GM19023 (cell line): ENCODE results near the gene BST2.

Experiments used
- ATAC-seq: cut with Tn5 transposase; IDR thresholded peaks from one replicate; pipeline ENCODE4 v1.9.1; 2021; ENCODE audit warnings: mild to moderate bottlenecking, moderate library complexity; ENCODE audit not compliant: unreplicated experiment

BST2 gene, protein sequence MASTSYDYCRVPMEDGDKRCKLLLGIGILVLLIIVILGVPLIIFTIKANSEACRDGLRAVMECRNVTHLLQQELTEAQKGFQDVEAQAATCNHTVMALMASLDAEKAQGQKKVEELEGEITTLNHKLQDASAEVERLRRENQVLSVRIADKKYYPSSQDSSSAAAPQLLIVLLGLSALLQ

DNA sequence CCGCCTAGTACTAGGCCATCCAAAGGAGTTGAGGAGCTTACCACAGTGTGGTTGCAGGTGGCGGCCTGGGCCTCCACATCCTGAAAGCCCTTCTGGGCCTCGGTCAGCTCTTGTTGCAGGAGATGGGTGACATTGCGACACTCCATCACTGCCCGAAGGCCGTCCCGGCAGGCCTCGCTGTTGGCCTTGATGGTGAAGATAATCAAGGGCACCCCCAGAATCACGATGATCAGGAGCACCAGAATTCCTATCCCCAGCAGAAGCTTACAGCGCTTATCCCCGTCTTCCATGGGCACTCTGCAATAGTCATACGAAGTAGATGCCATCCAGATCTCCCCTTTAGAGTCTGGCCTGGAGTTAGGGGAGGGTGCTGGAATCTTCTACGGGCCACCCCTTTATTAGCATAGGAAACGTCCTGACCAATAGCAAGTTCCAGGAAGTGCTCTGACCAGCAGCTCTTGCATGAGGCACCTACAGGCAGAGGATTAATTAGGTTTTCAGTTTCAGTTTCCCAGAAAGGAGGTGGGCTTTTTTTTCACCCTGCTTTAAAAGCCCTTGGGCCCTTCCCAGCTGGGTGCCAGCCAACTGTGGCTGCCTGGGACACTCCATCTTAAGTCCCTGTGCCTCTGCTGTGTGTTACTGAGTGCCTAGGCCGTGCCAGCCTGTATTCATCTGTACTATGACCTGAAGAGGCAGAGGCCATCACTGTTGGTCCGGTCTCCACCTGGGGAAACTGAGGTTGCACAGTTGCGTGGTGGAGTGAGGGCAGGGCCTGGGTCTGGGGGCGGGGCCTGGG, at the start of gene BST2:
BST2 (minus strand) TSS at position 381 of the 796 bp plus-strand sequence; CDS start at position 326, 55 bp downstream.
- peak; percentile 88 for ATAC-seq

DNA sequence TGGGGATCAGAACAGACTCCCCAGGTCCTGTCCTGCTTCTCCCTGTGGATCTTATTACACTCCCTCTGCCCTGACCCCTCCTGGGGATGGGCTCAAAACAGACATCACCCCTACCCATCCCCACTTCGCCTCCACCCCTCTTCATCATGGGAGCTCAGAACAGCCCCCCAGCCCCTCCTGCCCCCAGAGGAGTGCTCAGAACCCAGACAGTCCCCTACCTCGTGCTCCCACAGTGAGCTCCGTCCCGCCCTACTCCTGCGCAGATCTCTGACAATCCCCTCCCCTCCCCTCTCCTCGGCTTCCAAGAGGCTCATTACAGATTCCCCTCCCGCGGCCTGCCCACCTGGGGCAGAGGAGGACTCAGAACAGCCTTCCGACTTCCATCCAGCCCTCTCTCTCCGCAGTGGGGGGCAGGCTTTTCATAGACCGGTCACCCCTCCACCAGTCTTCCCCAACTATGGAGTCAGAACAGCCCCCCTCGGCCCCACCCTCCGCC, 49.2 kb upstream of the BST2 start:
- ATAC-seq: no peak

DNA sequence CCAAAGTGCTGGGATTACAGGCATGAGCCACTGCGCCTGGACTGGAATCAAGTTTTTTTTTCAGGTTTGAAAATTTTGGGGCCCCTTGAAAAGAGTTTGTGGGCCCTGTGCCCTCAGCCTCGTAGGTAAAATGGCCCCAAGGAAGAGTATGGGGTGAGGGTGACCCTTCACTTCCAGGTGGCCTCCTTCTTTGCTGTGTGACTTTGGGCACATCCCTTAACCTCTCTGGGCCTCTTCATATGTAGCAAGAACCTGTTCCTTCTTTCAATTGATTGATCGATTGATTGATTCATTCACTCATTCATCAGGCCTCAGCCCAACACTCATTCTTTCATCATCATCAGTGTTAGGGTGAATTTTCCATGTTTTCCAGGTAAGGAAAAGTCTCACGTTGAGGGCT, 46.4 kb upstream of the BST2 start:
- ATAC-seq: no peak

DNA sequence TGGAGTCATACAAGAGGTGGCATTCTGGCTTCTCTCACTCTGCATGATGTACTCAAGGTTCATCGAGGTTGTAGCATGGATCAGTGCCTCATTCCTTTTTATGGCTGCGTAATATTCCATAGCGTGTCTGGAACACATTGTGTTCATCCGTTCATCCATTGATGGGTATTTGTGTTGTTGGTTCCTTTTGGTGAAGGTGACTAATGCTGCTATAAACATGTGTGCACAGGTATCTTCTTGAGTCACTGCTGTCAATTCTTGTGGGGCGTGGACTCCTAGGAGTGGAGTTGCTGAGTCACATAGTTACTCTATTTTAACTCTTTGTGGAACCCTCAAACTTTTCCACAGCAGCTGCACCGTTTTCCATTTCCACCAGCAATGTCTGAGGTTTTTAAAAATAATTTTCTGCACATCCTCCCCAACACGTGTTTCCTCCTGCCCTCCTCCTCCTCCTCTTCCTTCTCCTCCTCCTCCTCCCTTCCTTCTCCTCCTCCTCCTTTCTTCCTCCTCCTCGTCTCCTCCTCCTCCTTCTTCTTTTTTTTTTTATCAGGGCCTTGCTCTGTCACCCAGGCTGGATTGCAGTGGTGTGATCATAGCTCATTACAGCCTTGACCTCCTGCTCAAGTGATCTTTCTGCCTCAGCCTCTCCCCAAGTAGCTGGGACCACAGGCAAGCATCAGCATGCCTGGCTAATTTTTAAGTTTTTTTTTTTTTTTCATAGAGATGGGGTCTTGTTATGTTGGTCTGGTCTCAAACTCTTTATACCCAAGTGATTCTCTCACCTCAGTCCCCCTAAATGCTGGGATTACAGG, 45.0 kb upstream of the BST2 start:
- no peak for ATAC-seq

DNA sequence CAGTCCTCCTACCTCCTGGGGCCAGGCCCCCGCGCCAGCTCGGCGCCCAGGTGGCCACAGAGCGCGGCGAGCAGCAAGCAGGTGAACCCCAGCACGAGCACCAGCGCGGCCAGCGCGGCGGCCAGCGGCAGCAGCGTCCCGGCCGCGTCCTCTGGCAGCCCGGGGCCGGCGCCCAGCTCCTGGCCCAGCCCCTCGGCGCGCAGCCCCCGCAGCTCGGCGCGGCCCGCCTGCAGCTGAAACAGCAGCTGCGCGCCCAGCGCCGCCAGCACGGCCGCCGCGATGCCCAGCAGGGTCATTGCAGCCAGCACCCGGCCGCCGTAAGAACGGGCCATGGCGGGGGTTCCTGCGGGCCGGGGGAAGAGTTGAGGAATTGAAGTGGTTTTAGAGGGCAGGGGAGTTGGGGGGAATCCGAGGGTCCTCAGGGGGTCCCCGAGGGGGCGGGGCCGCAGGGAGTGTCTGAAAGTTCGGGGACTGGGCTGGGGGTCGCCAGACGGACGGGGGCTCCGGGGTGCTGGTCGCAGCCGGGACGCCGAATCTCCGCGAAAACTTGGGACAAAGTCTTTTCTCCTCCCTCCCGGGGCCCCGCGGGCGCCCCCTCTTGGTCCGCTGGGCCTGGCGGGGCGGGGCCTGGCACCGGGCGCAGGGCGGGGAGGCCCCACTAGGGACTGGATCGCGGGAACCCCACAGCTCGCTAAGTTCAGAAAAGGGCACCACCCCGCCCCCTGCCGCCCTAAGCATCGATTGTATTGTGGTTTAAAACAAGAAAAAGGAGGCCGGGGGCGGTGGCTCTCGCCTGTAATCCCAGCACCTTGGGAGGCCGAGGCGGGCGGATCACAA, 42.9 kb upstream of the BST2 start, which contains the start of gene TMEM221:
TMEM221 (minus strand) TSS at position 538 of the 837 bp plus-strand sequence; CDS start at position 332, 206 bp downstream.
- ATAC-seq: no peak

DNA sequence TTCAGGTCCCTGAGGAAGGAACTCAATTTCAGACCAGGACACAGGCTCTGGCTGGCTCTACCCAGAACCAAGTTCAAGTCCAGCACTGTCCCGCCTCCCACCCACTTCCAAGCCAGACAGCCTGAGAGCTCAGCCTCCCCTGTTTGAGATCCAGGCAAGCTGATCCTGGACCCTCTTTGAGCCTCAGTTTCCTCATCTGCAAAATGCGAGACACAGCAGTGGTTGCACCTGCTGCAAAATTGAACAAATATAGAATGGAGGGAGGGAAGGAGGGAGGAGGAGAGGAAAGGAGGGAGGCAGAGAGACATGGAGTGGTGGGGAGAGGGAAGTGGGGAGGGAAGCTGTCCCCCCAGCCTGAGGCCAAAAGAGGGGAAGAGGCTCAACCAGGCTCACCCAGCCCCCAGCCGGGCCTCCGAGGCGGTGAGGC, 42.3 kb upstream of the BST2 start:
- ATAC-seq: no peak

DNA sequence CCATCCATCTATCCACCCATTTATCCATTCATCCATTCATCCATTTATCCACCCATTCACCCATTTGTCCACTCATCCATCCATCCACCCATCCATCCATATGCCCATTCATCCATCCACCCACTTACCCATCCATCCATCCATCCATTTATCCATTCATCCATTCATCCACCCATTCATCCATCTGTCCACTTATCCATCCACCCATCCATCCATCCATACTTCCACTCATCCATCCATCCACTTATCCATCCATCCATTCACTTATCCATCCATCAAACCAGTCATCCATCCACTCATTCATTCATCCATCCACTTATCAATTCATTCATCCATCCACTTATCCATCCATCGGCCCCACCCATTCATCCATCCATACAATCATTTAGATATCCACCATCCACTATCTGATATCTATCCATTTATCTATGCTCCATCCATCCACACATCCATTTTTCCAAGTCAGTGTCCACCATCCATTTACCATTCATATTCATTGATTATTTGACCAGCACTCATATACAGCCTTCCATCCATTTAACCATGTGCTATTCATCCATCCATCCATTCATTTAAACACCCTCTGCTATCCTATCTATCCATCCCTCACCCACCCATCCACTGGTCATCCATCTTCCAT, 40.2 kb upstream of the BST2 start:
- no peak for ATAC-seq

DNA sequence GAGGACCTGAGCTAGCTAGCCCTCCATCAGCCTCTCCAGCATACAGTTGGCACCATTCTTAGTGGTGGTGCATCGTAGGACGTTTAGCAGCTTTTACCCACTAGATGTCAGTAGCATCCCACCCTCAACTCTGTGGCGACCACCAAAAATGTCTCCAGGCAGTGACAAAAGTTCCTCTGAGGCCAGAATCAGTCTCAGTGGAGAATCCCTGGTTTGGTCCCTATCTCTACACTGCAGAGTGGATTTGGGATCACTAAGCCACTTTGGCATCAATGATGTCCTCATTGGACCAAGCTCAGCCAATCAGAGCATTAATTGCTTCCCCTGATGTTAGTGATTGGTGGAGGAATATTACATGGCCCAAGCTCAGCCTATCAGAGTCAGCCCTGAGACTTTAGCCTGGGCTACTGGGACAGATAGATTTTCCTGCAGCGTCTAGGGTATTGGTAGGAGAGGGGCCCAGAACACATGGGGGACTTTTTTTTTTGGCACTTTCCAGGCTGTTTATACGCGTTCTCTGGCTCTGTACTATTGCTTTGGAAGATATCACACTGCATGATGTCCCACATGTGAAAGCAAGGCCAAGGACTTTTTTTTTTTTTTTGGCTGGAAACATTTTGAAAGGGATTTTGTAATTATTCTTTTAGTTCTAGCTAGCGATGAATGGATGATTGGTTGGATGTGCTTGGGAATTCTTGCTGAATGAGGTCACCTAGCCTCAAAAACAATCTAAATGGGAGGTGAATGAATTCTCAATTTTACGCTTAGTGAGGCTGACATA, 36.0 kb upstream of the BST2 start:
- ATAC-seq: no peak

DNA sequence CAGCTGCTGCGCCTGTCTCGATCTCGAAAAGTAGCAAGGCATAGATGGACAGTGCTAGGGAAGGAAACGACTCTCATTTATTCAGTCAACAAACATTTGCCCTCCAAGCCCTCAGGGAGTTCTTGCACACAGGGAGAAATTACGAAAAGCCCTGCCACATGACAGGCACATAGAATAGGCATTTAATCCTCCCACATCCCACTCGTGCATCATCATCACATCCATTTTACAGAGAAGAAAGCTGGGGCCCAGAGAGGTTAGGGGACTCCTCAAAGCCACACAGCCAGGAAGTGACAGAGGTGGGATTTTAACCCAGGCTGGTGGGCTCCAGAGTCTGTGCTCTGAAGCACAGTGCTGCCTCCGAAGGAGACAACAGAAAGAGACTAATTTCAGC, 31.4 kb upstream of the BST2 start:
- no peak for ATAC-seq

DNA sequence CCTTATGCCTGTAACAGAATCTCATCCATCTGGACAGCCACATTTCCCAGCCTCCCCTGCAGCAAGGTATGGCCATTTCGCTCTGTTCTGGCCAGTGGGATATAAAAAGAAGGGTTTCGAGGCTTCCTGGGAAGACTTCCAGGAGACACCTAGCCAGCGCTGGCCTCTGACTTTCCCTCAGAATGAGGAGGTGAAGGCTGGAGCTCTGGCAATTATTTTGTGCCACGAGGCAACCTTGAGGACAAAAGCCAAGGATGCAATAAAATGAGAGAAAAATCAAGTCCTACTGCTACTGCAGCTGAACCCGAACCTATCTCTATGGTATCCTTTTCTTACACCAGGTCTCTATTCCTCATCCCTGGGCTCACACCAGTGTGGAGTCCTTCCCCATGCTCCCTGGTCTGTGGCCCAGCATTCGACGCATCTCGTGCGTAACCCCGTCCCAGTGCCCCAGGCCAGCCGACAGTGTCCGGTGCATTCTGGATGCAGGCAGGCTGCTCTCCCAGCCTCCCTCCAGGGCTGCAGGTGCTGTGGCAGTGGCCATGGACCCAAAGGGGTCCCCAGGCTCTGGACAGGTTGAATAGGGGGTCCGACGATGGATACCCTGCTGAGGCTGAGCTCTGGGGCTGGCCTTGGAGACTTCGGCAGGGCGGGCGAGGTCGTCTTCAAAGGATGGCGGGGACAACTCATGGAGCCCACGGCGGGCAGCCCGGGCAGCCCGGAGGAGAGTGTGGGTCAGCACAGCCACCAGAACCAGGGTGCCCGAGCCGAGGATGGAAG, 30.9 kb upstream of the BST2 start:
- no peak for ATAC-seq

DNA sequence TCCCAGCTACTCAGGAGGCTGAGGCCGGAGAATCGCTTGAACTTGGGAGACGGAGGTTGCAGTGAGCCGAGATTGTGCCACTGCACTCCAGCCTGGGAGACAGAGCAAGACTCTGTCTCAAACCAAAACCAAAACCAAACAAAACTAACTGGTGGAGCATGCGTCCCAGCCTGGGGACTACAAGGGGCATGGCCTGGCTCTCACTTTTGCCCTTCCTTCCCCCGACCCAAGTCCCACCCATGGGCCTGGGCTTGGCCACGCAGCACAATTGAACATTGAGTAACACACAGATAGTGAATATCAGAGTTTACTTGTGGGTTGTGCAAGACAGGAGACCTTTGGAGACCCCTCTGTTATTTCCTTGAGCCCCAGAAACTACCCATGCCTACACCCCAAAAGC, 29.8 kb upstream of the BST2 start:
- no peak for ATAC-seq

DNA sequence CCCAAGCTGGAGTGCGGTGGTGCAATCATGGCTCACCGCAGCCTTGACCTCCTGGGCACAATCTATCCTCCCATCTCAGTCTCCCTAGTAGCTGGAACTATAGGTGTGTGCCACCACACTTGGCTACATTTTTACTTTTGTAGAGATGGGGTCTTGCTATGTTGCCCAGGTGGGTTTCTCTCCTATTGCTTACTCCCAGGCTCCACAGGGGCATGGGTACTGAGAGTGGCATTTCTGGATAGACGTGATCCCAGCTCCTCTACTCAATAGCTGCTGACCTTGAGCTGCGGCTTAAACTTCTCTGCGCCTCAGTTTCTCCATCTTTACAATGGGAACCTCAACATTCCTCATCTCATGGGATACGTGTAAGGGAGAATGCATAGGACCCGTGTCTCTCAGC, 26.0 kb upstream of the BST2 start:
- no peak for ATAC-seq

DNA sequence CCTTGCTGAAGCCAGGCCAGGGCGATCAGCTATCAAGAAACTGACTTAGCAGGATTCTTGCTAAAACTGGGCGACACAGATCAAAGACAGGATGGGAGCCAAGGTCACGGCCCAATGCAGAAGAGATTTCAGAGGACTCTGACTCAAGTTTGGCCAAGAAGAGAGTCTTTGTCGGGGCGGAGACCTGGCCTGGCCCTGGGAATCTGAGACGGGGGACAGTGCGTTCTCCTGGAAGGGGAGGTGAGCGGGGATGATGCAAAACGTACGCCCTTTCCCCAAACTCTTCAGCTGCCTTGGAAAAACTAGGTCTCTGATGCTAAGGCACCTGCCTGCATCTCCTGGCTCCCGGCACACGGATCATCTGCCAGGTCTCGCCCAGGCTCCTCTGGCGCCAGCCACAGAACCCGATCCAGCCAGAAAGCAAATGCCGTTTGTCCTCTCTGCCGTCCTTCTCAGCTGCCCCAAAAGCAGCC, 24.2 kb upstream of the BST2 start:
- no peak for ATAC-seq

DNA sequence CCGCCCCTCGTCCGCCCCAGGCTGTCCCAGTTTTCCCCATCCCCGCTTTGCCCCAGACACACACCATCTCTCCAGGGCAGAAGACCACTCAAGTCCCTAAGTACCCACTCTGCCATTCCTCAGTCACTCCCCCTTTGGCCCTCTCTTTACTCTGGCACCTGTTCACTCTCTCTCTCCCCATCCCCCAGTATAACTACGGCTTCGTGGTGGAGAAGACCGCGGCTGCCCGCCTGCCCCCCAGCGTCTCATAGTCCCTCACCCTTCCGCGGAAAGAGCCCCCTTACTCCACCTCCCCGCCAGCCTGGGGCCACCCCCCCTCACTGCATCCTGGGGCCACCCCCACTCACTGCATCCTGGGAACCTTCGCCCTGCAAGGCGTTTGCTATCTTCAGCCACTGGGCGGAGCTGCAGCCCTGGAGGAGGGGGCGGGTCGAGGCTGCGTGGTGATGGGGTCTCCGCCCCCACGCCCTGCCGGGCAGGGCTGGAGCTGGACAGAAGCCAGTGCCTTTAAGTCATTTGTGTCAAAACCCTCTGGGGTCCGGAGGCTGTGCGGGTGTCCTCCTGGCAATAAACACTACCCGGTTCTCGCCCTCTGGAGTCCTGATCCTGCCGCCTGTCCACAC, 19.4 kb upstream of the BST2 start:
- ATAC-seq: no peak

DNA sequence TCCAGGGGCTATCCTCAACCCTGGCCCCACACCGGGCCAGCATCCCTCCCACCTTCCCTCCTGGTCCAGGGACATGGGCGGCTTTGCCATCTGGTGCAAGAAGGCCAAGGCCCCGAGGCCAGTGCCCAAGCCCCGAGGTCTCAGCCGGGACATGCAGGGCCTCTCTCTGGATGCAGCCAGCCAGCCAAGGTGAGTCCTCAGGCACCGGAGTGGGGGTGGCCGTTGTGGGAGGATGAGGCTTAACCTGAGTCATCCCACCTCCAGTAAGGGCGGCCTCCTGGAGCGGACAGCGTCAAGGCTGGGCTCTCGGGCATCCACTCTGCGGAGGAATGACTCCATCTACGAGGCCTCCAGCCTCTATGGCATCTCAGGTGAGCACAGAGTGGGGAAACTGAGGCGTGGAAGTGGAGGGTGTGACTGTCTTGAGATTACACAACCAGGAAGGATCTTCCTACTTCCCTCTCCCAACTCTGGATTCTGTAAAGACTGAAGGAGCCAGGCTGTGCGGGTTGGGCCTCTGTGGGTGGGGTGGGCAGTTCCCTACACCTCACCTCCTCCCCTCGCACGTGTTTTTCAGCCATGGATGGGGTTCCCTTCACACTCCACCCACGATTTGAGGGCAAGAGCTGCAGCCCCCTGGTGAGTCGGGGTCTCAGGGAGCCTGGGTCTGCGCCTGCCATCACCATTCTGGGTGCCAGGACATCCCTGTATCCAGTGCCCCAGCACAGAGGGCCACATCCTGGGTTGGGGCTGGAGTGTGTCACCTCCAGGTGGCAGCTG, 18.2 kb upstream of the BST2 start:
- ATAC-seq: no peak

DNA sequence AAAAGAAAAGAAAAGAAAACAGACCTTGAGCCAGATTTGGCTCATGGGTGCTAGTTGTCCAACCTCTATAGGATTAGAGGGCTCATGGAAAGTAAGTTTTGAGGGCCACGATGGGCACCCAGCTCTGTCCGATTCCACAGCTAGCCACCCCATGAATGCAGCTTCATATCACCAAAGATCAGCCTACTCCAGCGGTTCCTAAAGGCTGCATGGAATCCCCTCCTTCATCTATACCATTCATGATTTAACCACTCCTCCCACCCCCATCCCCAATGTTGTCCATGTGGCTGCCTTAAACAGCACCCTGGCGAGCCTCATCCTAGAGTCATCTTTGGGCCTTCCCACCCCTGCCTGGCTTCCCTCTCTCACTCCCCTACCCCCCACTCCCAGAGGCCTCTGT, 16.5 kb upstream of the BST2 start:
- ATAC-seq: no peak

DNA sequence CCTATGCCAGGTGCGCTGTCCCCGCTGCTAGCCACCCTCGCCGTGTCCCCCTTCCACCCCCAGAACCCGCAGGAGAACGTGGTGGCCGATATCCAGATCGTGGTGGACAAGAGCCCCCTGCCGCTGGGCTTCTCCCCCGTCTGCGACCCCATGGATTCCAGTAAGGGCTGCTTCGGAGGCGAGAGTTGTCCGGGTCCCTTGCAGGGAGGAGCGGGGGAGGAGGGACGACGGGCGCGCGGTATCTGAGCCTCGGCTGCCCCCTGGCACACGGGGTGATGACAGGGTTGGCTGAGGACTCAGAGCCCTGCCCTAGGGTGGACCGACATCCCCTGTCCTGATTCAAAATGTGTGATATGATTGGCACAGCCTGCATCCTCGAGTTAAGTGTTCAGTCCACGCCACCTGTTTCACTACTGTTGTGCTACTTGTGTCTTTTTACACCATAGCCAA, 15.1 kb upstream of the BST2 start:
- ATAC-seq: no peak
